Loucy (cell line): ENCODE measurements around the gene COG3.

Source experiments
- CTCF ChIP-seq: fragments of 200-600 bp; sonication (generic); conservative IDR thresholded peaks from 2 replicates; pipeline ENCODE4 v1.5.1; 2014; ENCODE audit warnings: mild to moderate bottlenecking, antibody characterized with exemption, low read length
- EZH2phosphoT487 ChIP-seq: fragments of 200-600 bp; IDR thresholded peaks from 2 replicates; pipeline ENCODE4 v1.6.1; 2018; ENCODE audit warnings: antibody characterized with exemption, mild to moderate bottlenecking, moderate library complexity, borderline replicate concordance

GRCh38 chr13:45500492-45501174 lies 35.9 kb downstream of the COG3 start:
- no peak for TF ChIP-seq CTCF
- no peak for TF ChIP-seq EZH2phosphoT487
